Gastroesophageal sphincter (tissue), 4 donors: ENCODE results near the gene SRRM4. TPM values are rescaled to one million over a fixed set of nuclear protein-coding genes. Genes with fewer than 3 reads are reported as not detected.

Experiments used
- ATAC-seq: fragments of 150-250 bp; one replicate; pipeline ENCODE4 v1.9.1; 2016; ENCODE audit warnings: mild to moderate bottlenecking, moderate library complexity
- H3K27ac ChIP-seq, 4 donors: fragments of 200-600 bp; sonication (generic) in 3 of 4; 1 replicate in 3 of 4; 2 replicates in 1 of 4; pipeline ENCODE4 v1.5.1; 2016 to 2019
- H3K27me3 ChIP-seq: fragments of 200-600 bp; sonication (generic); one replicate; pipeline ENCODE4 v1.5.1; 2019
- H3K36me3 ChIP-seq, 2 donors: fragments of 200-600 bp; sonication (generic); one replicate each; pipeline ENCODE4 v1.5.1; 2019; ENCODE audit warnings: control low read depth in 1 of 2
- H3K4me1 ChIP-seq, 3 donors: fragments of 200-600 bp; sonication (generic); 1 replicate in 2 of 3; 2 replicates in 1 of 3; pipeline ENCODE4 v1.5.1; 2016 to 2019; ENCODE audit warnings: control low read depth in 2 of 3
- H3K4me3 ChIP-seq, 2 donors: fragments of 200-600 bp; sonication (generic); one replicate each; pipeline ENCODE4 v1.5.1; 2019; ENCODE audit warnings: mild to moderate bottlenecking in 1 of 2, moderate library complexity in 1 of 2
- H3K9me3 ChIP-seq, 3 donors: fragments of 200-600 bp; sonication (generic); one replicate each; pipeline ENCODE4 v1.5.1; 2017 to 2019; ENCODE audit warnings: control low read depth in 2 of 3
- EP300 ChIP-seq: sonication (generic); formaldehyde crosslinking; IDR thresholded peaks from one replicate; pipeline ENCODE4 v1.6.1; 2017; ENCODE audit warnings: antibody characterized with exemption, mild to moderate bottlenecking
- POLR2A ChIP-seq, 2 donors: fragments of 450-650 bp; IDR thresholded peaks; one replicate each; pipeline ENCODE4 v1.6.1; 2017; ENCODE audit warnings: antibody characterized with exemption in 2 of 2, mild to moderate bottlenecking in 2 of 2, moderate library complexity in 1 of 2
- POLR2AphosphoS5 ChIP-seq: sonication (generic); formaldehyde crosslinking; IDR thresholded peaks from one replicate; pipeline ENCODE4 v1.6.1; 2017; ENCODE audit warnings: antibody characterized with exemption
- WGBS, 2 donors: methylation state at CpG; one replicate each; pipeline ENCODE4 v1.1.5; 2018; ENCODE audit warnings: low coverage in 1 of 2; 5-methylcytosine and 5-hydroxymethylcytosine counted together
- total RNA-seq, 4 donors: library from RNA; depleted of rRNA; stranded (reverse); fragments of >200 nt; gene quantifications; one replicate each; pipeline ENCODE4 v1.1.0, GENCODE V29; 2016
- TF ChIP-seq, protein P1 (sequence below), 4 experiments: fragments of 200-600 bp in 2 of 4; fragments of 450-650 bp in 2 of 4; sonication (generic) in 1 of 4; IDR thresholded peaks; one replicate each; pipeline ENCODE4 v1.5.1; 2017 to 2019; ENCODE audit warnings: antibody characterized with exemption in 4 of 4, mild to moderate bottlenecking in 2 of 4, moderate library complexity in 2 of 4

The SRRM4 gene
- total RNA-seq, 4 donors from 2014 or later: 0.04 TPM; not detected in 3

DNA sequence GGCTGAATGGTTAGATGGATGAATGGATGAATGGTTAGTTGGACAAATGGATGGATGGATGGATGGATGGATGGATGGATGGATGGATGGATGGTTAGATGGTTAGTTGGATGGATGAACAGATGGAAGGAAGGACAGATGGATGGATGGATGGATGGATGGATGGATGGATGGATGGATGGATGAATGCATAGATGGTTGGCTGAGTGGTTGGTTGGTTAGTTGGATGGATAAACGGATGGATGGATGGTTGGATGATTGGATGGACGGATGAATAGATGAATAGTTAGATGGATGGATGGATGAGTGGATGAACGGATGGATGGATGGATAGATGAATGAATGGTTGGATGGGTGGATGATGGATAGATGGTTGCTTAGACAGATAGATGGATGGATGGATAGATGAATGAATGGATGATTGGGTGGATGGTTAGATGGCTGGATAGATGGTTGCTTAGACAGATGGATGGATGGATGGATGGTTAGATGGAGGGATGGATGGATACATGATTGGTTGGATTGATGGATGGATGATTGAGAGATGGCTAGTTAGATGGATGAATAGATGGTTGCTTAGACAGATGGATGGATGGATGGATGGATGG, 148.6 kb downstream of the SRRM4 start:
- Histone ChIP-seq H3K4me1 (no peaks in the 10 kb centered on the region), H3K27me3 (no peaks in the 10 kb centered on the region), H3K27ac (no peak overlapping the region), H3K4me3 (no peak overlapping the region), H3K9me3 (peaks cover 0 to 19% (median 0%) of the 10 kb centered on the region in 3 donors), H3K36me3 (no peaks in the 10 kb centered on the region)
- WGBS, 2 donors: 78% methylated on average over 3 of the region's 3 CpGs
- TF ChIP-seq POLR2AphosphoS5 (no peak), EP300 (no peak), POLR2A (IDR thresholded peaks at IDR 0.05) (no peak)
- TF ChIP-seq, protein P1, sequence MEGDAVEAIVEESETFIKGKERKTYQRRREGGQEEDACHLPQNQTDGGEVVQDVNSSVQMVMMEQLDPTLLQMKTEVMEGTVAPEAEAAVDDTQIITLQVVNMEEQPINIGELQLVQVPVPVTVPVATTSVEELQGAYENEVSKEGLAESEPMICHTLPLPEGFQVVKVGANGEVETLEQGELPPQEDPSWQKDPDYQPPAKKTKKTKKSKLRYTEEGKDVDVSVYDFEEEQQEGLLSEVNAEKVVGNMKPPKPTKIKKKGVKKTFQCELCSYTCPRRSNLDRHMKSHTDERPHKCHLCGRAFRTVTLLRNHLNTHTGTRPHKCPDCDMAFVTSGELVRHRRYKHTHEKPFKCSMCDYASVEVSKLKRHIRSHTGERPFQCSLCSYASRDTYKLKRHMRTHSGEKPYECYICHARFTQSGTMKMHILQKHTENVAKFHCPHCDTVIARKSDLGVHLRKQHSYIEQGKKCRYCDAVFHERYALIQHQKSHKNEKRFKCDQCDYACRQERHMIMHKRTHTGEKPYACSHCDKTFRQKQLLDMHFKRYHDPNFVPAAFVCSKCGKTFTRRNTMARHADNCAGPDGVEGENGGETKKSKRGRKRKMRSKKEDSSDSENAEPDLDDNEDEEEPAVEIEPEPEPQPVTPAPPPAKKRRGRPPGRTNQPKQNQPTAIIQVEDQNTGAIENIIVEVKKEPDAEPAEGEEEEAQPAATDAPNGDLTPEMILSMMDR (IDR thresholded peaks at IDR 0.05): no peak
- no peak for ATAC-seq

GRCh38 chr12:119130523-119130922, 149.2 kb downstream of the SRRM4 start:
- WGBS, 2 donors: 89 to 100% methylated on average over 2 to 9 of the region's 10 CpGs
- peaks cover 0 to 19% (median 0%) of the 10 kb centered on the region in 3 donors for H3K9me3 ChIP-seq

DNA sequence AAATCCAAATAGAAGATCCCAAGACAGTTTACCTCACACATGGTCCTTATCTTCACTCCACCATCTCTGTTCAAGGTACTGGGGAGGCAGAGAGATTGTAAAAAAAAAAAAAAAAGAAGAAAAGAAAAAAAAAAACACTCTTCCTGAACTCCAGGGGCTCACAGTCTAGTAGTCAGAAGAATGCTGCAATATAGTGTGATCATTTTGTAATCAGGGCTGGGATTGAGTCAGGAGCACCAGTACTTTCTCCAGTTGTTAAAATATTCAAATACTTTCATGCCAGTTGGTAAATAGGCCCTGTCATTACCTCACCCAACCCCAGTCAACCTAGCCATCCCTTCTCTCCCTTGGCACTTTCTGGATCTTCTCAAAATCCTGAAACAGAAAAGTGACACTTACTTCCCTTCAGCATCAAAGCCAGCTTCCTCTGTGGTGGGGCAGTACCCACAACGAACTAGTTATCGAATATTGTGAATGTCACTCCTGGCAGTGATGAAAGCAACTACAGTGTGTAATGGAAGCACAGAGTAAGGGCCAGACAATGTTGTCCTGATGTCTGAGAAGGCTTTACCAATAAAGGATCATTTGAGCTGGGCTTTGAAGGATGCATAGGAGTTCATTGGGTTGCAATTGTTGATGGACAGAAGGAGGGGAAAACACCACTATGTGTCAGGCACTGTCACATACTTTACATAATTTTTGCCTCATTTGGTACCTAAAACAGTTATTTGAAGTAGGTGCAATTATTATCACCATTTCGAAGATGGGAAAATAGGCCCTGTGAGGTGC, 153.1 kb downstream of the SRRM4 start:
- H3K27ac ChIP-seq: no peak overlapping the region
- no peaks in the 10 kb centered on the region for H3K36me3 ChIP-seq
- H3K4me3 ChIP-seq: no peak overlapping the region
- TF ChIP-seq POLR2A (IDR thresholded peaks at IDR 0.05) (no peak), POLR2AphosphoS5 (no peak), EP300 (no peak)
- TF ChIP-seq, protein P1 (IDR thresholded peaks at IDR 0.05): no peak
- no peaks in the 10 kb centered on the region for H3K4me1 ChIP-seq
- ATAC-seq: no peak
- H3K9me3 ChIP-seq: peaks cover 0 to 19% (median 0%) of the 10 kb centered on the region in 3 donors
- WGBS, 2 donors: 83 to 90% methylated on average over 2 to 3 of the region's 3 CpGs
- no peaks in the 10 kb centered on the region for H3K27me3 ChIP-seq

More at GRCh38 chr12:119130523-119130922, 149.2 kb downstream of the SRRM4 start:
- Histone ChIP-seq H3K4me3 (no peak overlapping the region), H3K27ac (no peak overlapping the region), H3K36me3 (no peaks in the 10 kb centered on the region), H3K4me1 (no peaks in the 10 kb centered on the region), H3K27me3 (no peaks in the 10 kb centered on the region)
- TF ChIP-seq POLR2AphosphoS5: no peak
- TF ChIP-seq EP300: no peak
- no peak for TF ChIP-seq POLR2A (IDR thresholded peaks at IDR 0.05)
- TF ChIP-seq, protein P1 (IDR thresholded peaks at IDR 0.05): no peak
- no peak for ATAC-seq

GRCh38 chr12:119136811-119137410, 155.6 kb downstream of the SRRM4 start:
- WGBS, 2 donors: 63 to 100% methylated on average over 2 to 4 of the region's 4 CpGs
- Histone ChIP-seq H3K4me3 (no peak overlapping the region), H3K27me3 (no peaks in the 10 kb centered on the region), H3K27ac (no peak overlapping the region), H3K9me3 (peaks cover 0 to 15% (median 0%) of the 10 kb centered on the region in 3 donors), H3K4me1 (no peaks in the 10 kb centered on the region), H3K36me3 (no peaks in the 10 kb centered on the region)
- TF ChIP-seq EP300 (no peak), POLR2AphosphoS5 (no peak), POLR2A (IDR thresholded peaks at IDR 0.05) (no peak)
- TF ChIP-seq, protein P1 (IDR thresholded peaks at IDR 0.05): no peak
- no peak for ATAC-seq
